GM11168 (cell line): ENCODE measurements around the gene GDF9.

Experiments
- in situ Hi-C: fragments of 300-500 bp; cut with MboI; formaldehyde crosslinking; loops from one replicate; pipeline ENCODE4 v1.12.0; 2022; ENCODE audit warnings: low sequenced_read_pairs; ENCODE audit not compliant: unreplicated experiment

GDF9 gene

GRCh38 chr5:132822650-132823480 lies 43.4 kb downstream of the GDF9 start:
- in situ Hi-C loops: loop anchor here (10.0 kb wide), 1 partner anchor 438 kb away; no protein-coding TSS in a partner anchor

- in situ Hi-C loops: loop anchor here (10.0 kb wide), 1 partner anchor 437 kb away; no protein-coding TSS in a partner anchor
Measured at GRCh38 chr5:132821791-132822190, 44.5 kb downstream of the GDF9 start.

- in situ Hi-C loops: loop anchor here (10.0 kb wide), 1 partner anchor 437 kb away; no protein-coding TSS in a partner anchor
Measured at GRCh38 chr5:132821350-132821749, 44.9 kb downstream of the GDF9 start.

GRCh38 chr5:132820162-132820754 lies 46.0 kb downstream of the GDF9 start:
- in situ Hi-C loops: loop anchor here (10.0 kb wide), 1 partner anchor 435 kb away; no protein-coding TSS in a partner anchor

GRCh38 chr5:132819468-132819867 lies 46.8 kb downstream of the GDF9 start:
- in situ Hi-C loops: loop anchor here (10.0 kb wide), 1 partner anchor 295 kb away; no protein-coding TSS in a partner anchor

GRCh38 chr5:132817011-132817410 lies 49.3 kb downstream of the GDF9 start:
- in situ Hi-C loops: loop anchor here (10.0 kb wide), 1 partner anchor 292 kb away; no protein-coding TSS in a partner anchor

GRCh38 chr5:132816554-132816953 lies 49.7 kb downstream of the GDF9 start:
- in situ Hi-C loops: loop anchor here (10.0 kb wide), 1 partner anchor 292 kb away; no protein-coding TSS in a partner anchor

- in situ Hi-C loops: loop anchor here (10.0 kb wide), 1 partner anchor 291 kb away; no protein-coding TSS in a partner anchor
Measured at GRCh38 chr5:132816083-132816482, 50.2 kb downstream of the GDF9 start.

- in situ Hi-C loops: loop anchor here (10.0 kb wide), 1 partner anchor 291 kb away; no protein-coding TSS in a partner anchor
Measured at GRCh38 chr5:132815454-132815853, 50.8 kb downstream of the GDF9 start.

- in situ Hi-C loops: loop anchor here (10.0 kb wide), 1 partner anchor 290 kb away; no protein-coding TSS in a partner anchor
Measured at GRCh38 chr5:132814503-132815294, 51.6 kb downstream of the GDF9 start.

GRCh38 chr5:132813599-132814502 lies 52.4 kb downstream of the GDF9 start:
- in situ Hi-C loops: loop anchor here (10.0 kb wide), 1 partner anchor 289 kb away; no protein-coding TSS in a partner anchor

- in situ Hi-C loops: loop anchor here (10.0 kb wide), 1 partner anchor 288 kb away; no protein-coding TSS in a partner anchor
Measured at GRCh38 chr5:132812781-132813598, 53.3 kb downstream of the GDF9 start, which contains the start of gene SOWAHA. Gene SOWAHA (plus strand): TSS chr5:132813302. CDS start chr5:132813622, 320 bp downstream.

- in situ Hi-C loops: loop anchor here (10.0 kb wide), 1 partner anchor 287 kb away; no protein-coding TSS in a partner anchor
Measured at GRCh38 chr5:132812123-132812765, 54.0 kb downstream of the GDF9 start.
